ENCODE measurements around the gene BRD7. TPM values are rescaled to one million over a fixed set of nuclear protein-coding genes. Genes with fewer than 3 reads are reported as not detected.

BRD7 gene
- polyA plus RNA-seq, 5 donors: 86.5 to 122 (median 104) TPM

DNA sequence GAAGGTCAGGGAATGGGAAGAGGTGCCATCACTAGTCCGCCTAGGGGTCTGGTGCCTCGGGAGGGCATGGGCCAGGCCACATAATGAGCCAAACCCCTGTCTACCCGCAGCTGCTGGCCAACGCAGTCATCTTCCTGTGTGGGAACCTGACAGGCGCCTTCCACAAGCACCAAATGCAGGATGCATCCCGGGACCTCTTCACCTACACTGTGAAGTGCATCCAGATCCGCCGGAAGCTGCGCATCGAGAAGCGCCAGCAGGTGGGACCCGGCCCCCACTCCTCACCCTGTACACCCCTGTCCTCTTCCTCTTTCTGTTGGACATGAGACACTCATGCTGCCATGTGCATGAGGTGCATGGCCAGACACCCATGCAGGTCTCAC is 76.2 kb downstream of the BRD7 start:
- DNase-seq: no peak

DNA sequence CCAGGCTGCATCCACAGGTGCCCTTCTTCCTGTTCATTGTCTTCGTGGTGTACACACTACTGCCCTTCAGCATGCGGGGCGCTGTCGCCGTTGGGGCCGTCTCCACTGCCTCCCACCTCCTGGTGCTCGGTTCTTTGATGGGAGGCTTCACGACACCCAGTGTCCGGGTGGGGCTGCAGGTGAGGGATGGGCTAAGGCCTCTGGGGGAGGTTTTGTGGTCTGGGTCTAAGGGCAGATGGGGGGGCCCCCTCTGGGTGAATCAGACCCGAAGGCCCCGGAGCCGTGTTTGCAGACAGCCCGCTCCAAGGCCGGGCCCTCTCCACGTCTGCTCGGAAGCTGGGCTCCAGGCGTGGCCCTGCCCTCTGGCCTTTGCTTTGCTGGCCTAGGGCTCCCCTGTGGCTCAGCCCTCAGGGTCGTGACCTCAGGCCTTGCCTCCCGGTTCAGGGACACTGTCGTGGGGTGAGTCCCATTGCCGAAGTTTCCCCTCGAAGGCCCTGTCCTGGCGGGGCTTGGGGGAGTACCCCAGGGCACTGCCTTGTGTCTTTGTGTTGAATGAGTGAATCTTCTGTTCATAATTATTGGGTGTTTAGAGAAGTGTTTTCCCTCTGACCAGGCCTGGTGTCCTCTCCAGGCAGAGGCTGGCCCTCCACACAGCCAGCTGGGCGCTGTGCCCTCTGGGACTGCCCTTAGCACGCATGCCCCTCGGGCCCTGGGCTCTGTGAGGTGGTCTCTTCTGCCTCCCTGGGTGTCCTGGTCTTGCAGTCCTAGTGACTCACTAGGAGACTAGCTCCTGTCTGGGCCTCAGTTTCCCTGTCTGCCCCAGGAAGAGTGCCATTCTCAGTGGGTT is 76.8 kb downstream of the BRD7 start:
- no peak for DNase-seq

DNA sequence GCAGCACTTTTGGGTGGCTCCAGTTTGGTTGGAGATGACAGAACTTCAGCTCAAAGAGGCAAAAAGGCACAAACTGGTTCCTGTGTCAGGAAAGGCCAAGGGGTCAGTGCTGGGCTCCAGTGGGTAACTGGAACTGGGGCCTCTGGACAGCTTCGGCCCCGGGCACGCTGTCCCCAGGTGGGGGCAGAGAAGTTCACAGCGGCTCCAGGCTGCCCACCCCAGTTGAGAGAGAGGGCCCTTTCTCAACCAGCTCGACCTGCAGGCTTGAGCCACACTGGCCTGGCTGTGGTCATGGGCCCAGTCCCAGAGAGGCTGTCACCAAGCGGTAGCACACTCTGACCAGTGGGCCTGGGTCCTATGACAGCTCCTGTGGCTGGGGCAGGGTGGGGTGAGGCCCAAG is 77.9 kb downstream of the BRD7 start:
- DNase-seq: no peak

DNA sequence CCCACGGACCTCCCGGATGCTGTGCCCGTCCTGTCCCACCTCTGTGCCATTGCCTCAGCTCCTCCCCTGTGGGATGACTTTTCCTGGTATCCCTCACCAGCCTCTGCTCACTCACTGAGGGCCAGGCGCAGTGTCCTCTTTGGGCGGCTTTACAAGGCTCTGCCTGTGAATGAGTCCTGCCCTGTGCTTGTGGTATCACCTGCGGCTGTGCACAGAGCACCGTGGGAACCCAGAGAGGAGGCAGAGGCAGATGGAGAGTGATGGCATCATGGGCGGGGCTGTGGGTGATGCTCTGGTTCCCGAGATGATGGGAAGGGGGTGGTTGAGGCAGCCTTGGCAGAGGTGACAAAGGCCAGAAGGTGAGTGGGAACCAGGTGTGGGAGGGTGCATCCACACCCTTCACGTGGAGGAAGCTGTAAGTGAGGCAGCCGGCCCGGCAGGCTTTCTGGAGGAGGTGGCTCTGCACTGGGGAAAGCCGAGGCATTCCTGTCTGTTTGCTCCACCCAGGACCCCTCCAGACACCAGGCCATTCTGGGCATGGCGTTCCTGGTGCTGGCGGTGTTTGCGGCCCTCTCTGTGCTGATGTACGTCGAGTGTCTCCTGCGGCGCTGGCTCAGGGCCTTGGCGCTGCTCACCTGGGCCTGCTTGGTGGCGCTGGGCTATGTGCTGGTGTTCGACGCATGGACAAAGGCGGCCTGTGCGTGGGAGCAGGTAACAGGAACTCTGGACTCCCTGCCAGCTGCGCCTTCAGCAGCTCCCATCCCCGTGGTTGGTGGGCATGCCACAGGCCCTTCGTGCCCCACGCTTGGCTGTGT is 78.6 kb downstream of the BRD7 start:
- no peak for DNase-seq

DNA sequence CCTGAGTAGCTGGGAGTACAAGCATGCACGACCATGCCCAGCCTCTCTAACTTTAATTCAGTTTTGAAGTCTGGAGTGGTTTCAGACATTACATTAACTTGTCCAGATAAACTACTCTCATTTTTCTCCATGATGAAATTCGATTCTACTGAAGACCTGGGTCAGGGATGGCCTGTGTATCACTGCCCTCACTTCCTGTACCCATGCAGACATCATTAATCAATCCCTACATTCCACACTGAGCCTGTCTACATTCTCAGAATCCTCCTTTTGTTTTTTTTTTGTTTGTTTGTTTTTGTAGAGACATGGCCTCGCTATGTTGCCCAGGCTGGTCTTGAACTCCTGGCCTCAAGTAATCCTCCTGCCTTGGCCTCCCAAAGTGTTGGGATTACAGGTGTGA is 79.9 kb downstream of the BRD7 start:
- no peak for DNase-seq

DNA sequence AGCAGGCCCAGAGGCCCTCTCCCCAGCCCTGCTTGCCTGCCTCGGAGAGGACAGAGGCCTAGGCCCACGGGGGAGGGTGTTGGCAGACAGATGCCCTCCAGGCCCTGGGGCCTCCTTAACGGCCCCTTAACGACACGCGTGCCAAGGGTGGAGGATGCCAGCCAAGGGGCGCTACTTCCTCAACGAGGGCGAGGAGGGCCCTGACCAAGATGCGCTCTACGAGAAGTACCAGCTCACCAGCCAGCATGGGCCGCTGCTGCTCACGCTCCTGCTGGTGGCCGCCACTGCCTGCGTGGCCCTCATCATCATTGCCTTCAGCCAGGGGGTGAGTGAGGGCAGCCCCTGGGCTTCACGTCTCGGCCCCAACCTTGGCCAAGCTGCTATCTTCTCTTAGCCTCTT is 80.8 kb downstream of the BRD7 start:
- no peak for DNase-seq

DNA sequence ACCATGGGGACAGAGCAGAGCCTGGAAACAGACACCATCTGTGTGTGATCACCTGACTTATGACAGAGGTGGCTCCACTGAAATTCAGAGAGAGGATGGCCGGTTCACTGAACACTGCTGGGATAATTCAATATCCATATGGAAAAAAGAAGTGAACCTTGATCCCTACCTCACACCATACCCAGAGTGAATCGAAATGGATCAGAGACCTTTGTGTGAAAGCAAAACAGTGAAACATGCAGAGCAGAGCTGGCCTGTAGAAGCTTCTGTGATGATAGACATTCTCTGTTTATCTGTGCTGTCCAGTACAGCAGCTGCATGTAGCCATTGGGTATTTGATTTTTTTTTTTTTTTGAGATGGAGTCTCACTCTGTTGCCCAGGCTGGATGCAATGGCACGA is 82.1 kb downstream of the BRD7 start:
- DNase-seq: no peak

DNA sequence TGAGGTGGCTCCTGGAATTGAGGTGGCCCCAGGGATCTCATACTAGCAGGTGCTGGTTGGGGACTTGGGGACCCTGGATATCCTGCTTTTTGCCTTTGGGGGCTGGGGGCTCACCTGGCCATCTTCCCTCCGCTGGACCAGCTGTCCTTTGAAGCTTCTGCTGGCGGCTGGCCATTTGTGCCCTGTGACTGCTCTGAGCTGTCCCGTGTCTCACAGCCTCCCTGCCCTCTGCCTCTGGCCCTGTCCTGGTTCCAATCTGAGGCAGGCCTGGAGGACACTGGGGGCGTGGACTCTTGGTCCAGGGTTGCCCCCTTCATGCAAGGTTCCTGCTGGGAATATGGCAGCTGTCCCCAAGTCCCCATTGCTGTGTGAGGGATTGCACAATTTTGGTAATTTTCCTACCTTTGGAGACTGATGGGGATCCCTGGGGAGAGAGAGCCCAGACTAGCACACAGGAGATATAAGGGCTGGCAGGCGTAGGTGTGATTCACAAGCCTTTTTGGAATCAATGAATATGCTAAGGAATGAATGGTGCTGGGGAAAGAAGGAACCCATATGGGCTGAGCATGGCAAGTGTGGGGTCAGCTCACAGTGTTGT is 83.3 kb downstream of the BRD7 start:
- DNase-seq: no peak

DNA sequence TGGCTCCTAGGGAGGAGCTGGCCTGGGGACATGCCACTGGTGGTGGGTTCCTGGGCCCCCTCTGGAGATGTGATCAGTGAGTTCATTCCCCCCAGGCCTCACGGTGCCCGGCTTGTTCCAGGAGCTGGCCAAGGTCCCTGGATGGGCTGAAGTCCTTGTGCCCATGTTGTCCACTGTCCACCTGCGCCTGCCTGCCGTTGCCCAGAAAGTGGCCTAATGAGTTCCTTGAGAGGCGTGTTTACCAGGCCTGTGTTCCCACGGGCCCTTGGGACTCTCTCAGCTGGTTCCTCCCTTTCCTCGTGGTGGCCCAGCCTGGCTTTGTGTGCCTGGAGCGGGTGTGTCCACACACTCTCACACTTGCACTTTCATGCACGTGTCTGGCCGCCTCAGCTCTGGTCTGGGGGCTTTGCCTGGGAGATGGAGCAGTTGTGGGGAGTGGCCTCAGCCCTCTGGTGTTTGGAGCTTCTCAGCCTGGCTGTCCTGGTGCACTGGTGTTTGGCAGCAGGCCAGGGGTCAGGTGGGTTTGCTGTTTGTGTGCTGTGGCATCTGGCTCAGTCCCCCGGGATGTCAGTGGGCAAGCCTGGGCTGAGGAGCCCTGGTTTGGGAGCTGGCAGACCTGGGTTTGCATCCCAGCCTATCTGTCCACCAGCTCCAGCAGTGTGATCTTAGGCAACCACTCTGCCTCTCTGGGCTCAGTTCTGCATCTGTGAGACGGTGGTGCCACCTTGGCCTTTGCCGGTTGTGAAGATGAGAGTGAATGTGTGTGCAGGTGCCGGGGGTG is 84.5 kb downstream of the BRD7 start:
- DNase-seq: no peak

DNA sequence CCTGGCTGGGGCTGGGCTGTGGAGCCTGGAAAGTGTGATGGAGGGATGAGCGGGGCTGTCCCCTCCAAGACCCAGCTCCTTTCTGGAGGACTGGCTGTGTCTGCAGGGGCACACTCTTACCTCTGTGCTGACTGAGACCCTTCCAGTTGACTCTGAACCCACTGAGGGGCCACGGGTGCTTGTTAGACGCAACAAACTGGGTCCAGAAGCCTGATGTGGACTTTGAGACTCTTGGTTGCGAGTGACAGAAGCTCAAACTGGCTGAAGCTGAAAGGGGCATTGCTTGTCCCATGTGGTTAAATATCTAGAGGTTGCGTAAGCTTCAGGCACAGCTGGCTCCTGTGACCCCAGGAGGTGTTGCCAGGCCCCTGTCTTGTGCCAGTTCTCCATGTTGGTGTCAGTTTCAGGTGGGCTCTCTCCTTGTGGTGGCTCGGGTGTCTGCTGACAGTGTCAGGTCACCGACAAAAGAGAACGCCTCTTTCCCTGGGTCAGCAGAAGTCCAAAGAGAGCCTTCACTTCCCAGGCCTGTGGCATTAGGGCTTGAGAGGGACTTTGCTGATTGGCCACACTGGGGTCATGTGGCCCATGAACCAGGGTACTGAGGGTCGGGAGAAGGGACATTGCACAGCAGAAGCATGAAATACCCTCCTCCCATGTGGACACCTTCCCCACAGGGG is 85.7 kb downstream of the BRD7 start:
- no peak for DNase-seq

DNA sequence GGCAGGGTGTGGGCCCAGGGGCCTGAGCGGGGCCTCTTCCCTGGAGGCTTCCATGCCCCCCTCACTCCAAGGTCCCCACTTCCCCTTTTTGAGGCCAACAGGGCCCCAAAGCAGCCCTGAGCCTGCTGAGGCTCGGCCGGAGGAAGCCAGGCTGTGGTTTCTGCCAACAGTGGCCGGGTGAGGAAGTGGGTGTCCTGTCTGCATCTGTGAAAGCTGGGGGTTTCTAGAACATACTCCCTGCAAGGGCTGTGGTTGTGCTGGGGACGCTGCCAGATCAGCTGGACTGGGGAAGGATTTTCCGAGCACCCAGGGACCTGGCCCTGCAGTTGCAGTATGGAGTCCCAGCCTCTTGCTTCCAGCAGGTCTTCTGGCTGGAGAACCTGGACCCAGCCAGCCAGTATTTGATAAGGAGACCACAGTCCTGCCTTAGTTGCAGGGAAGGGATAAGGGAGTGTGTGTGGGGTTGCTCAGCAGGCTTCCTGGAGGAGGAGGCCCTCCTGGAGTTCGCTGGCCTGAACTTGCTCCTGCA is 86.7 kb downstream of the BRD7 start:
- no peak for DNase-seq

DNA sequence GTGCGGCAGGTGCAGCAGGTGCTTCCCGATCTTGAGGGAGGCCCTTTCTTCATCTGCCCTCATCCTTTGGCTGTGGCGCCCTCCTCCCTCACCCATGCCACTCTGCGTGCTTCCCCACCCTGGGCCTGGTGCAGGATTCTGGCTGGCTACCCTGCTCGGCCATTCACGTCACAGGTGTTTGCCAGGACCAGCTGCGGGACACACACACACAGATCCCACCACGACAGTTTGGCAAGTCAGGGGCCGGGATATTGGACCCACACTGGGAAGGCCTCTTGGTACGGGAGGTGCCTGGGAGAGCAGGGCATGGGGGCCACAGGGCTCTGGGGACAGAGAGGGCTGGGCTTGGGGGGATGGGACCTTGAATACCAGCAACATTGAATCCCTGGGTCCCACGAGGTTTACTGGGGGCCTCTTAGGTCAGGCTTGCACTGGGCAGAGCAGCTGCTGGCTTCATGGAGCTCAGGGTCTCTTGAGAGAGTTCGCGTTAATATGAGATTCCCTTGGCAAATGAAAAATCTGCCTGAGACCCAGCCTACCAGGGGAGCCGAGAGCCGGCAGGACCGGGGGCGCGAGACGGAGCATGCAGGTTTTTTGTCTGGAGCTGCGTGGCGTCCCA is 87.3 kb downstream of the BRD7 start:
- DNase-seq: no peak

DNA sequence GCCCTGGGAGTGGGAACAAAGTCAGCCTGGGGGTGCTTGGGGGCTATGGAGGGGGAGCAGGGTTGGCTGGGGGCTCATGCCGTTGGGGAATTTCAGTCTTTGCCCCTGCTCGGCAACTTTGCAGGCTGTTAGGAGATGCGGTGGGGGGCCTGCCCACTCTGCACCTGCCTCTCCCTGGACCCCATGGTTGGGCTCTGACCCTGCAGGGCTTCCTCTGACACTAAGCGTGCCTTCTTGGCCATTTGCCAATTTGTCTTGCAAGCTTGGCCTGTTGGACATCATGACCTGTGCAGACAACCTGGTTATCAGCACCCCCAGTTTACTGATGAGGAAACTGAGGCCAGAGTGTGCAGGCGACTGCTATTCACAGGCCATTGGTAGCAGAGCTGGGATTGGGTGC is 87.9 kb downstream of the BRD7 start:
- no peak for DNase-seq

DNA sequence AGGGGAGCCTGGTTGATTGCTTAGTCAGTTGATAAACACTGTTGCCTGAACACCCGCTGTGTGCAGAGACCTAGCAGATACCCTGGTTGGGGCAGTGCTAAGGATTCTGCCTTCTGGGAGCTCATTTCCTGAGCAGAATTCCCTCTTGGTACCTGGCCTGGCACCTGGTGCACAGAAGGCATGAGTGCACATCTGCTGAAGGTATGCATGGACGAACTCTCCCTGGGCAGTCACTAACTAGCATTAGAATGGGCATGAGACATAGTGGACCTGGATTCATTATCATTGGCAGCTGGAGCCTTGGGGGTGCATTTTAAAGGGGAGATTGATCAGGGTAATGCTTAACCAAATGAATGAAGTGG is 89.3 kb downstream of the BRD7 start:
- DNase-seq: no peak

DNA sequence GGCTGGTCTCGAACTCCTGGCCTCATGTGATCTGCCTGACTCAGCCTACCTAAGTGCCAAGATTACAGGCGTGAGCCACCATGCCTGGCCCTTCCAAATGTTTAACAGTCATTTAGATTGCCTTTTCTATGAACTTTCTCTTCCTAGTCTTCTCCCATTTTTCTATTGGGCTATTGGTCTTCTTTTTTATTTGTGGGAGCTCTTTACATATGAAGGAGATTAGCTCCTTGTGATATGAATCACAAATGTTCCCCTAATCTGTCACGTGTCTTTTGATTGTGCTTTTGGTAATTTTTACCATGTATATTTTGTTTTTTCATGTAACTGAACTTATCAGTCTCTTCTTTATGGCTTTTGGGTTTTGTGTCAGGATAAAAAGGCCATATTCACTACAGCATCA is 90.5 kb downstream of the BRD7 start:
- no peak for DNase-seq

DNA sequence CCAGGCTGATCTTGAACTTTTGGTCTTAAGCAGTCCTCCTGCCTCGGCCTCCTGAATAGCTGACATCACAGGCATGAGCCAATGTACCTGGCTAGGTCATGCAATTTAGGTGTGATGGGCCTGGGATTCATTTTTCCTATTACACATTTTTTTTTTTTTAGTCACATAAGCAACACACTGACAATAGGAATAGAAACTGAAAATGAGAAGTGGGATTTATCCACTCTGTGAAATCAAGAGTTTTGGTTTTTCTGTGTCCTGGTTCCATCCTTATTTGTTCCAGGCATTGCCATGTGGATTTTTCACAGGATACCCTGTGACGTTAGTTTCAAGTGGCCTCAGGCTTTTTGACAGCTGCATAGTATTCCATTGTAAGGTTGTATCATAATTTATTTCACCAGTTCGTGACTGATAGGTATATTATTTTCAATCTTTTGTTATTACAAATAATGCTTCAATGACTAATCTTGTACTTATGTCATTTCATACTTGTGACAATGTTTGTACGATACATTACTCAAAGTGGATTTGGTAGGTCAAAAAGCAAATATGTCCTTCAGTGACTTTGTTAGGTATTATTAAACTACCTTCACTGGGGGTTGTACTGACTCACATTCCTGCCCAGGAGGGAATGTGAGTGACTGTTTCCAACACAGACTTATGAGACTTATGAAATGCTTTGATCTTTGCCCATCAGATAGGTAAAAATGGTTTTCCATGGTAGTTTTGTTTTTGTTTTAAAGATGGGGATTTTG is 91.8 kb downstream of the BRD7 start:
- DNase-seq: no peak

DNA sequence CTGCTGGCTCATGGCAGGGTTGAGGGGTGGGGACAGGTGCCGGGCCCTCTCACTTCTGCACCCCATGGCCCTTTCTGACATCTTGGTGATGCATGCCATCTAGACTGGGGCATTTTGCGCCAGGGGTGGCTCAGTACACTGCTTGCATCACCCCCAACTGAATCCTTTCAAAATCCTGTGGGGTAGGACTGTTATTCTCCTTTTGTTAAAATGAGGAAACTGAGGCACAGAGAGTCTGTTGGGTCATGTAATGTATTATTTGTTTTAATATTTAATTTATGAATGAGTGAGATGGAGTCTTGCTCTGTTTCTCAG is 92.5 kb downstream of the BRD7 start:
- DNase-seq: no peak

DNA sequence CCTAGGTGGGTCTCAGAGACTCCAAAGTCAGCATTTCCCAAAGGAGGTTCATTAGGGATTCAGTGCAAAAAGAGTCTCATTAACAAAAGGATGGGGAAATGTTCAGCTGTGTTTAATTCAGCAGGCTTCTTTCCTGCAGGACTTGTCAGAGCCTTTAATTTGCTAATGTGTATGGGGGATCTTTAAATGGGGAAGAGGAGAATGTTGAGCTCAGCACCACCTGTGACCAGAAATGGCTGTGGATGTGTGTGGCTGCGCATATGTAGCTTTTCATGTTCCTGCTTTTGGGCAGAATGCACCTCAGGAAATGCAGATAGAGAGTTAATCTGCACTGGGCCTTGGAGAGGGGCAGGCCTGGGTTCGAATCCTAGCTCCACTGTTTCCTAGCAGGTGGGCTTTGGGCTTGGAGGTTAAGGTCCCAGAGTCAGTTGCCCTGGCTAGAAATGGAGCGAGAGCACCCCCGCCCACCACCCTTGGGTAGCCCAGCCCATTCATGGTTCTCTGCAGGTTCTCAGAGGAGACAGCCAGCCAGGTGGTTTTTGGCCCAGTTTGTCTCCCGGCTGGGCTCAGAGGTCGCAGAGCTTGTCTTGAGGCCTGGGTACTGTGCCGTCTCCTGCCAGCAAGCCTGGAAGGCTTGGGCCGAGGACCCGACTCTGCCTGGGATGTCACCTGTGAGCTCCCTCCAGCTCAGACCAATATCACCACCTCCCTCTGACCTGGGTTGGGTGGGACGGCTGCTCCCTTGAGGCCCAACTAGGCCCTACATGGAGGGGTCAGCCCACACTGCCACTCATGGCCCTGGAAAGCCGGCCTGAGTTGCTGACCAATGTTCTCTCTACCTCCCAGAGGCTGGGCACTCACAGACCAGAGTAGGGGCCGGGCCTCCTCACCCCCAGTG is 93.1 kb downstream of the BRD7 start:
- DNase-seq: no peak

DNA sequence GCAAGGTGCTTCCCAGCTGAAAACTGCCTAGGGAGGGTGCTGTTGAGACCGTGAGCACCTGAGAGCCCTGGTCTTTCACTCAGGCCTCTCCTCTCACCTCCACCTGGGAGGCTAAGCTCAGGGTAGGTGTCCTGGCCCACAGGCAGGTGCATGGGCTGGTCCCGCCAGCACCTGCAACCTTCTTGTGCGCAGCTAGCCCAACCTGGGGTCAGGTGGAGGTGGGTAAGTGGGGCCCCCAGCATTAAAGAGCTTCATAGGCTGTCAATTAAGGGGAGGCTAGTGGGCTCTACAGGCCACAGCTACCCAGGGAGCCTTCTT is 93.7 kb downstream of the BRD7 start:
- DNase-seq: no peak

Measured in right lung (tissue), 5 donors.